Measurements from ENCODE around the gene GPR155. TPM values are rescaled to one million over a fixed set of nuclear protein-coding genes. Genes with fewer than 3 reads are reported as not detected.
"Not testable (repeated sequence)": the region's sequence is repeated elsewhere in the genome, so short reads cannot be mapped to it uniquely, and the experiment has no call there.

GPR155 gene
- total RNA-seq, 1 donor from 2014 or later = 1.3 TPM

- DNase-seq (ENCODE audit: low read depth) (no peak), FAIRE-seq (no peak)
- Histone ChIP-seq H3K4me3 (ENCODE audit: low read depth, low read length) (no peak overlapping the region), H3K27me3 (ENCODE audit: control insufficient read depth, insufficient read depth, low read length) (no peaks in the 10 kb centered on the region), H3K36me3 (ENCODE audit: control insufficient read depth, insufficient read depth, low read length) (no peaks in the 10 kb centered on the region)
- TF ChIP-seq CTCF (IDR thresholded peaks at IDR 0.05; ENCODE audit: insufficient read depth, low read length, severe bottlenecking) = no peak
Observed at GRCh38 chr2:174495365-174496012, 8.7 kb upstream of the GPR155 start.

GRCh38 chr2:174493549-174494331, 6.9 kb upstream of the GPR155 start:
- Histone ChIP-seq H3K36me3 (ENCODE audit: control insufficient read depth, insufficient read depth, low read length) (no peaks in the 10 kb centered on the region), H3K4me3 (ENCODE audit: low read depth, low read length) (no peak overlapping the region), H3K27me3 (ENCODE audit: control insufficient read depth, insufficient read depth, low read length) (no peaks in the 10 kb centered on the region)
- DNase-seq (ENCODE audit: low read depth) = no peak
- no peak for FAIRE-seq
- no peak for TF ChIP-seq CTCF (IDR thresholded peaks at IDR 0.05; ENCODE audit: insufficient read depth, low read length, severe bottlenecking)

DNA sequence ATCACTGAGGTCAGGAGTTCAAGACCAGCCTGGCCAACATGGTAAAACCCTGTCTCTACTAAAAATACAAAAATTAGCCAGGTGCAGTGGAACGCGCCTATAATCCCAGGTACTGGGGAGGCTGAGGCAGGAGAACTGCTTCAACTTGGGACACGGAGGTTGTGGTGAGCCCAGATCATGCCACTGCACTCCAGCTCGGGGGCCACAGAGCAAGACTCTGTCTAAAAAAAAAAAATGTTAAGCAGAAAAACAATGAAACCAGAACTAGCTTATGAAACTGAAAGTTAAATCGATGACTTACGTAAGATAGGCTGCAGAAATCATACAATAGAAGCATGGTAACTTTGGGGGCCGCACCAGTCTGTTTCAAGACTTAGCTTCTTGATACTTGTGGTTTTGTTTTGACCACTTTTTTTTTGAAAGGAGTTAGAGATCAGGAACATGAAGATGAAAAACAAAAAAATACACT, 6.2 kb upstream of the GPR155 start:
- no peak for TF ChIP-seq CTCF (IDR thresholded peaks at IDR 0.05; ENCODE audit: insufficient read depth, low read length, severe bottlenecking)
- DNase-seq (ENCODE audit: low read depth) = no peak
- FAIRE-seq = no peak
- H3K36me3 ChIP-seq (ENCODE audit: control insufficient read depth, insufficient read depth, low read length) = no peaks in the 10 kb centered on the region
- no peak overlapping the region for H3K4me3 ChIP-seq (ENCODE audit: low read depth, low read length)
- H3K27me3 ChIP-seq (ENCODE audit: control insufficient read depth, insufficient read depth, low read length) = no peaks in the 10 kb centered on the region

DNA sequence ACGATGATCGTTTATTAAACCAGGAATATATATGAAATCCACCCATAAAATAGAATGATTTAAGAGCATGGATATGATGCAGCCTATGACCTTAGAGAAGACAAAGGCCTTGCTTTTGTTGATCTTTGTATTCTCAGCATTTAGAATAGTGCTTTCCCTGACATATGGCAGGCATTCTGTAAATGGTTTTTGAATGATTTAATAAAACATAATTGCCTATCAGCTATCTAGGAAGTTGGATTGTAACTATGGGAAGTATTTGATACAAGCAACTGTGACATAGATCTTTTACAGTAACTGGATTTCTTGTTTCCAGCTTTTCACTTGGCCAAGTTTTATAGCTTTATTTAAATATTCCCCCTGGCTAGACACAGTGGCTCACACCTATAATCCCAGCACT, 5.1 kb upstream of the GPR155 start:
- Histone ChIP-seq H3K27me3 (ENCODE audit: control insufficient read depth, insufficient read depth, low read length) (no peaks in the 10 kb centered on the region), H3K4me3 (ENCODE audit: low read depth, low read length) (no peak overlapping the region), H3K36me3 (ENCODE audit: control insufficient read depth, insufficient read depth, low read length) (no peaks in the 10 kb centered on the region)
- no peak for TF ChIP-seq CTCF (IDR thresholded peaks at IDR 0.05; ENCODE audit: insufficient read depth, low read length, severe bottlenecking)
- DNase-seq (ENCODE audit: low read depth) (no peak), FAIRE-seq (no peak)

- FAIRE-seq (no peak), DNase-seq (ENCODE audit: low read depth) (no peak)
- no peak for TF ChIP-seq CTCF (IDR thresholded peaks at IDR 0.05; ENCODE audit: insufficient read depth, low read length, severe bottlenecking)
- H3K4me3 ChIP-seq (ENCODE audit: low read depth, low read length) = no peak overlapping the region
- H3K36me3 ChIP-seq (ENCODE audit: control insufficient read depth, insufficient read depth, low read length) = no peaks in the 10 kb centered on the region
- no peaks in the 10 kb centered on the region for H3K27me3 ChIP-seq (ENCODE audit: control insufficient read depth, insufficient read depth, low read length)
Observed at GRCh38 chr2:174490051-174490450, 3.2 kb upstream of the GPR155 start.

GRCh38 chr2:174489520-174489919, 2.7 kb upstream of the GPR155 start:
- not testable (repeated sequence) for H3K4me3 ChIP-seq (ENCODE audit: low read depth, low read length); DNase-seq (ENCODE audit: low read depth); H3K36me3 ChIP-seq (ENCODE audit: control insufficient read depth, insufficient read depth, low read length); H3K27me3 ChIP-seq (ENCODE audit: control insufficient read depth, insufficient read depth, low read length); FAIRE-seq
